SHP77 treated with DMSO at 0.1 percent for 48 hours (cell line): ENCODE results near the gene RFXANK.
"Not testable (repeated sequence)": the region's sequence is repeated elsewhere in the genome, so short reads cannot be mapped to it uniquely, and the experiment has no call there.

Source experiments
- DNase-seq: peaks from one replicate; lab custom pipeline; 2025; lab: John Stamatoyannopoulos, UW

RFXANK gene

GRCh38 chr19:19206938-19207337, 14.9 kb downstream of the RFXANK start:
- no peak for DNase-seq

GRCh38 chr19:19207637-19208572, 15.8 kb downstream of the RFXANK start:
- DNase-seq: no peak

- peak; percentile 53 for DNase-seq
Observed at GRCh38 chr19:19209372-19209771, 17.3 kb downstream of the RFXANK start.

GRCh38 chr19:19211499-19212420, 19.7 kb downstream of the RFXANK start, which contains the start of gene NCAN:
NCAN (plus strand) TSS chr19:19211958; CDS start chr19:19216954, 4,996 bp downstream.
- no peak for DNase-seq

- DNase-seq: no peak
Observed at GRCh38 chr19:19212916-19213315, 20.9 kb downstream of the RFXANK start.

GRCh38 chr19:19213426-19214158, 21.5 kb downstream of the RFXANK start:
- DNase-seq: no peak

GRCh38 chr19:19214159-19214490, 22.1 kb downstream of the RFXANK start:
- no peak for DNase-seq

GRCh38 chr19:19214892-19215291, 22.8 kb downstream of the RFXANK start:
- no peak for DNase-seq

- DNase-seq: no peak
Observed at GRCh38 chr19:19215792-19216191, 23.7 kb downstream of the RFXANK start.

GRCh38 chr19:19217099-19217498, 25.0 kb downstream of the RFXANK start:
- DNase-seq: no peak

GRCh38 chr19:19218911-19219310, 26.9 kb downstream of the RFXANK start:
- DNase-seq: no peak

- not testable (repeated sequence) for DNase-seq
Observed at GRCh38 chr19:19221000-19221399, 28.9 kb downstream of the RFXANK start.

GRCh38 chr19:19223060-19223459, 31.0 kb downstream of the RFXANK start:
- DNase-seq: no peak

- DNase-seq: no peak
Observed at GRCh38 chr19:19223636-19224035, 31.6 kb downstream of the RFXANK start.

GRCh38 chr19:19224150-19224851, 32.2 kb downstream of the RFXANK start:
- DNase-seq: no peak

GRCh38 chr19:19224852-19225494, 32.9 kb downstream of the RFXANK start:
- peak; percentile 54 for DNase-seq

- no peak for DNase-seq
Observed at GRCh38 chr19:19226204-19226603, 34.1 kb downstream of the RFXANK start.

GRCh38 chr19:19226663-19227062, 34.6 kb downstream of the RFXANK start:
- DNase-seq: no peak

GRCh38 chr19:19227217-19227616, 35.2 kb downstream of the RFXANK start:
- DNase-seq: no peak

GRCh38 chr19:19229701-19230100, 37.6 kb downstream of the RFXANK start:
- no peak for DNase-seq

GRCh38 chr19:19230999-19231398, 38.9 kb downstream of the RFXANK start:
- no peak for DNase-seq
